ENCODE measurements around the gene LSM11.

The LSM11 gene

DNA sequence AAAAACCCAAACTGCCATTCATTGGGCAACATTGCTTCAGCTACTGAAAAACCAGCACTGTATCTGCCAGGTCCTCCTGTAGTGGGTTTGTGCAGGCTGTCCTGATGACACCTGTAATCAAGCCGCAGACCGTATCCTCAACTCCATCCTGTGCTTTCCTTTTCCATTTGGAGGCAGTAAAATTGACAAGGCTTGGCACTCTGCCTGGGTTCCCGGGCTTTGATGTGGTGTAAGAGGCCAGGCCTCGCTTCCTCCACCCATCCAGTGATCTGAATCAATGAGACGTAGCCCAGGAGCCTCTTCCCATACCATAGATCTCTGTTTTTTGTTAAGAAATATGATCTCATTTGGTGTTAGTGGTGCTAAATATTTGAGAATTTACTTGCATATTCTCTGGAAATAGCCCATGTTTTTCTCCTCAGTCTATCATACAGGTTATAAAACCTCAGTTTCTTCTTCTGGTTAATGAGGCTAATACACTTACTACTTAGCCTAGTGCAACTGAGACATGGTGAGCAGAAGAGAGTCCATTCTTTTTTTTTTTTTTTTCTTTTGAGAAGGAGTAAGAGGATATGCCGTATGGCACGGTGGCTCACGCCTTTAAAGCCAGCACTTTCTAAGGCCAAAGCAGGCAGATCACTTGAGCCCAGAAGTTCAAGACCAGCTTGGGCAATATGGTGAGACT, 34.8 kb downstream of the LSM11 start:
- peak; percentile 84 for DNase-seq

DNA sequence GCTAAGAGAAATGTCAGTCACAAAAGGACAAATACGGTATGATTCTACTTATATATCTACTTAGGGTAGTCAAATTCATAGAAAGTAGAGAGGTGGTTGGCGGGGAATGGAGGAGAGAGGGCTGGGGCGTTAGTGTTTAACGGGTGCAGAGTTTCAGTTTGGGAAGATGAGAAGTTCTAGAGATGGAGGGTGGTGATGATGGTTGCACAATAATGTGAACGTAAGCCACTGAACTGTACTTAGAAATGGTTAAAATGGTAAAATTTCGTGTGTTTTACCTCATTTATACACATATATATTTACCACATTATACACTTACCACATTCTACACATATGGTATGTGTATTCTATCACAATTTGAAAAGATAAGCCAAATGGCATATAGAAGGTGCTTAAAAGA, 35.7 kb downstream of the LSM11 start:
- no peak for DNase-seq

DNA sequence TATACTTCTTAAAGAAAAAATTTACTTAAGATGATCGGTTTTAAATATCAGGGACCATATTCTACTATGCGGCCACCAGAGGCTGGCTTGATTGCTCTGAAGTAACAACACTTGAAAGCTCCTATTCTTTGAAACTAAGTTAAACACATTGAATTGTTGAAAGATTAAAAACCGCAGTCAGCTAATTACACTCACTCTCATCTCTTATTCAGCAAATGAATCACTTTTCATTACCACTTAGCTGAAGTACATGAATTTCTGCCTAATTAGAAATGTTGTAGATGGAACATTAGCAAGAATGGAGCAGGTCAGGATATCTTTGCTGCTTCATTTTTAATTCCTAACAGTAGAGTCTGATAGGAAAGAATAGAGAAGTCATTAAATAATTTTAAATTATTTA, 42.3 kb downstream of the LSM11 start:
- DNase-seq: peak; percentile 86

DNA sequence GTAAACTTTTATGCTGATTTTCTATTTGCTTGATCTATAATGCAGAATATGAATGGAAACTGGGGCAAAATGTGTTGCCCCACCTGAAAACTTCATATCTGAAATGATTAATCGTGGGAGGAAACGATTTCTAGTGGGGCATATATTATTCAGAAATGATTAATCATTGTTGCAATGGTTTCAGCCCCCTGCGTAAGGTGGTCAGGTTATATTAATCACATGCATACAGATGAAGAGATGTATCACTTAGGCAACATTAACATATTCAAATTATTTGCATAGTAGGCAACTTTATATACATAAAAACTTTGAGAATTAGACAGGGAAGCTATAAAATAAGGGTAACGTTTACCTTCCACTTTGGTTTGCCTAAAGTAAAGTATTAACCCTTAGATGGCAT, 49.8 kb downstream of the LSM11 start:
- no peak for DNase-seq

DNA sequence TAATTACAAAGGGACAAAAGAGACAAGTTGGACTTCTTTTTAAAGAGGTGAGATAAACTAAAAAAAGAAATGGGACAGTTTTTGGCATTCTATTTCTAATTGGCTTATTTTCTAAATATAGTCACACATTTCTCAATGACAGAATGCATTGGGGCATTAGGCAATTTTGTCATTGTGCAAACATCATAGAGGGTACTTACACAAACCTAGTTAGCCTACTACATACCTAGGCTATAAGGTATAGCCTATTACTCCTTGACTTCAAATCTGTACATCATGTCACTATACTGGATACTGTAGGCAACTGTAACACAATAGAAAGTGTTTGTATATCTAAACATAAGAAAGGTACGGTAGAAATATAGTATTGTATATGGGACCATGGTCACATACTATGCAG, 56.1 kb downstream of the LSM11 start:
- DNase-seq: no peak

DNA sequence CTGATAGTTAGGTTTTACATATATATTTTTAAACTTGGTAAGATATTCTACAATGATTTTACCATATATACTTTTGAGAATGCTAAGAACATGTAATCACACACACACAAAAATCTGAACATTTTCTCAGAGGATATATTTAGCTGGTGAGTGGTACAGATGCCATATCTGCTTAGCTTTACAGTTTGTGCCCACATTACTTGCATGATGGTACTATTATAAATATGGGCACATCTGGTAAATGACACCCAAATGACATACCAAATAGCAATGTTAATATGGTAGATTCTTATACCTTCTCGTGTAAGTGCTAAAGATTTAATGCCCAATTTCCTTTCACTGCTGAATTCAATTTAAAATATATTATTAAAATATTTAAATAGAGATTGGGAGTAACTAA, 56.6 kb downstream of the LSM11 start:
- no peak for DNase-seq

DNA sequence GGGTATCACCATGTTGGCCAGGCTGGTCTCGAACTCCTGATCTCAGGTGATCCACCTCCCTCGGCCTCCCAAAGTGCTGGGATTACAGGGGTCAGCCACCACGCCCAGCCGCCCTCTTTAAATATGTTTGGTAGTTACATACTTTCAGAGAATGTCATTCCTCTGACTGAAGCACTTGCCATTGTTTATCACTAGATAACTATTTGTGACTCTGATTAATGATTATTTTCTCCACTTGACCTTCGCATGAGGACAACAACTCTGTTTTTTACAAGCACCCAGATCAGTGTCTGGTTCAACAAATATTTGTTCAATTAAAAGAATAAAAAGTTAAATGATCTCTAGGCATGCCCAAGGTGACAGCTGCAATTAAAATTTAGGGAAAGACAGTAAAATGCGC, 59.2 kb downstream of the LSM11 start:
- no peak for DNase-seq

DNA sequence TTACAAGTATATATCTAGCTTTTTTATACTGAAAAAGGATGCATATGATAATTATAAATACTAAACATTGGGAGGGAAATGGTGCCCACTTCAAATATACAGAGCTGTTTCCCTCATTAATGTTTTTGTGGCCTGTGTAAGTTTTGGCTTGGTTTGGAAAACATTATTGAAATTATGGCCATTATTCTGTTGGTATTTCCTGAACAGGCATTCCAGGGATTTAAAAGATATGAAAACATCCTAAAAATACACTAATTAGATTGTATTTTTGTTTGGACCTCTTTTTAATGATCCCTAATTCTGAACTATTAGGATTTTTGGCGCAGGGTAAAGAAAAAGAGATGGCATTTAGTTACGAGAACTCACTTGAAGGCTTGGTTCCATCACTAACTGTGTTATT, 64.5 kb downstream of the LSM11 start:
- DNase-seq: no peak
